Spleen (tissue), 11 donors: ENCODE data around the gene CPED1. TPM values are rescaled to one million over a fixed set of nuclear protein-coding genes. Genes with fewer than 3 reads are reported as not detected.

ENCODE experiments used
- DNase-seq: peaks from one replicate; pipeline ENCODE4 v3.0.0-alpha.2; 2020
- H3K27ac ChIP-seq, 8 donors: fragments of 200-600 bp; sonication (generic) in 7 of 8; 1 replicate in 4 of 8; 2 replicates in 4 of 8; pipeline versions ENCODE4 v1.5.0 to v1.8.0; 2016 to 2021; ENCODE audit warnings: inconsistent platforms in 4 of 8, mild to moderate bottlenecking in 4 of 8, moderate library complexity in 1 of 8
- H3K27me3 ChIP-seq, 7 donors: fragments of 200-600 bp; sonication (generic) in 6 of 7; replicated peaks in 1 of 7; 1 replicate in 4 of 7; 2 replicates in 3 of 7; pipeline versions ENCODE4 v1.5.0 to v1.8.0; 2016 to 2021; ENCODE audit warnings: inconsistent platforms in 3 of 7, mild to moderate bottlenecking in 1 of 7
- H3K36me3 ChIP-seq, 6 donors: fragments of 200-600 bp; sonication (generic) in 5 of 6; 1 replicate in 4 of 6; 2 replicates in 2 of 6; pipeline versions ENCODE4 v1.5.0 to v1.8.0; 2016 to 2021; ENCODE audit warnings: inconsistent platforms in 2 of 6
- H3K4me1 ChIP-seq, 6 donors: fragments of 200-600 bp; sonication (generic) in 5 of 6; 1 replicate in 3 of 6; 2 replicates in 3 of 6; pipeline versions ENCODE4 v1.5.0 to v1.8.0; 2016 to 2021; ENCODE audit warnings: inconsistent platforms in 3 of 6
- H3K4me3 ChIP-seq, 8 donors: fragments of 200-600 bp; sonication (generic) in 7 of 8; 1 replicate in 4 of 8; 2 replicates in 4 of 8; pipeline versions ENCODE4 v1.5.0 to v1.8.0; 2016 to 2021; ENCODE audit warnings: inconsistent platforms in 4 of 8, mild to moderate bottlenecking in 4 of 8, moderate library complexity in 2 of 8
- H3K9me3 ChIP-seq, 8 donors: fragments of 200-600 bp; sonication (generic) in 7 of 8; 1 replicate in 4 of 8; 2 replicates in 4 of 8; pipeline versions ENCODE4 v1.5.0 to v1.8.0; 2016 to 2021; ENCODE audit warnings: inconsistent platforms in 4 of 8
- POLR2A ChIP-seq, 3 donors: fragments of 450-650 bp; IDR thresholded peaks; one replicate each; pipeline ENCODE4 v1.5.1; 2017; ENCODE audit warnings: antibody characterized with exemption in 3 of 3, mild to moderate bottlenecking in 1 of 3
- POLR2AphosphoS5 ChIP-seq, 3 donors: sonication (generic); formaldehyde crosslinking; IDR thresholded peaks; one replicate each; pipeline ENCODE4 v1.5.1; 2017; ENCODE audit warnings: antibody characterized with exemption in 3 of 3
- WGBS, 5 donors: extraction: QIAGEN DNeasy Blood & Tissue Kit in 3 of 5; methylation state at CpG; one replicate each; pipeline versions ENCODE4 v1.1.5 to v1.1.7; 2013 to 2018; 5-methylcytosine and 5-hydroxymethylcytosine counted together
- intact Hi-C: fragments of 100-400 bp; cut with DNase I; formaldehyde crosslinking; loops from one replicate; pipeline ENCODE4 v1.15.0; 2023; ENCODE audit warnings: low total_unique reads
- polyA plus RNA-seq, 3 donors: library from polyadenylated mRNA; stranded (reverse); fragments of 200-250 nt; gene quantifications; one replicate each; pipeline ENCODE4 v1.2.1, GENCODE V29; 2013
- total RNA-seq, 7 donors: library from RNA; depleted of rRNA in 3 of 7; stranded (reverse); fragments of >200 nt in 3 of 7; fragmentation: NEBNext Ultra II Directional in 4 of 7; extraction: Animal tissue kit (Norgen Biotek cat#: 25700) in 4 of 7; gene quantifications; one replicate each; pipeline versions ENCODE4 v1.1.0 to v1.2.1, GENCODE V29; 2016 to 2021
- TF ChIP-seq, protein P1 (sequence below), 11 experiments: fragments of 200-600 bp in 7 of 11; fragments of 450-650 bp in 4 of 11; sonication (generic) in 4 of 11; IDR thresholded peaks in 8 of 11; conservative IDR thresholded peaks in 3 of 11; 1 replicate in 7 of 11; 2 replicates in 4 of 11; pipeline versions ENCODE4 v1.4.0 to v1.8.0; 2016 to 2021; ENCODE audit warnings: antibody characterized with exemption in 11 of 11, inconsistent platforms in 4 of 11, mild to moderate bottlenecking in 1 of 11
- donor health status: healthy with polysubstance abuse.
- donor health status: DM: no; HTN: no; CAD: no; lungs with moderate emphysema.
- donor health status: DM: no; HTN: no; CAD: no.
- donor health status: Bipolar disorder and iron deficiency.
- donor health status: healthy.
- donor health status: DM: no; HTN: no; CAD: no.
- donor health status: DM: yes; HTN: yes; CAD: no.

Gene CPED1
- total and polyA plus RNA-seq, 10 donors, result 1.5 to 81.6 (median 38.6) TPM

GRCh38 chr7:121169469-121169868 is 181.0 kb downstream of the CPED1 start:
- WGBS, 5 donors, result 79 to 88% (median 87%) methylated on average over 2 of the region's 2 CpGs
- intact Hi-C loops, result no loop called here
- Histone ChIP-seq H3K9me3 (no peaks in the 10 kb centered on the region), H3K4me1 (no peaks in the 10 kb centered on the region), H3K36me3 (no peaks in the 10 kb centered on the region), H3K4me3 (no peak overlapping the region), H3K27ac (no peak overlapping the region), H3K27me3 (no peaks in the 10 kb centered on the region)
- no peak for DNase-seq
- TF ChIP-seq POLR2AphosphoS5 (IDR thresholded peaks at IDR 0.05) (no peak), POLR2A (IDR thresholded peaks at IDR 0.05) (no peak)
- TF ChIP-seq, protein P1, sequence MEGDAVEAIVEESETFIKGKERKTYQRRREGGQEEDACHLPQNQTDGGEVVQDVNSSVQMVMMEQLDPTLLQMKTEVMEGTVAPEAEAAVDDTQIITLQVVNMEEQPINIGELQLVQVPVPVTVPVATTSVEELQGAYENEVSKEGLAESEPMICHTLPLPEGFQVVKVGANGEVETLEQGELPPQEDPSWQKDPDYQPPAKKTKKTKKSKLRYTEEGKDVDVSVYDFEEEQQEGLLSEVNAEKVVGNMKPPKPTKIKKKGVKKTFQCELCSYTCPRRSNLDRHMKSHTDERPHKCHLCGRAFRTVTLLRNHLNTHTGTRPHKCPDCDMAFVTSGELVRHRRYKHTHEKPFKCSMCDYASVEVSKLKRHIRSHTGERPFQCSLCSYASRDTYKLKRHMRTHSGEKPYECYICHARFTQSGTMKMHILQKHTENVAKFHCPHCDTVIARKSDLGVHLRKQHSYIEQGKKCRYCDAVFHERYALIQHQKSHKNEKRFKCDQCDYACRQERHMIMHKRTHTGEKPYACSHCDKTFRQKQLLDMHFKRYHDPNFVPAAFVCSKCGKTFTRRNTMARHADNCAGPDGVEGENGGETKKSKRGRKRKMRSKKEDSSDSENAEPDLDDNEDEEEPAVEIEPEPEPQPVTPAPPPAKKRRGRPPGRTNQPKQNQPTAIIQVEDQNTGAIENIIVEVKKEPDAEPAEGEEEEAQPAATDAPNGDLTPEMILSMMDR (IDR thresholded peaks at IDR 0.05 in 8 of 11, conservative IDR thresholded peaks at IDR 0.05 in 3 of 11), result no peak

DNA sequence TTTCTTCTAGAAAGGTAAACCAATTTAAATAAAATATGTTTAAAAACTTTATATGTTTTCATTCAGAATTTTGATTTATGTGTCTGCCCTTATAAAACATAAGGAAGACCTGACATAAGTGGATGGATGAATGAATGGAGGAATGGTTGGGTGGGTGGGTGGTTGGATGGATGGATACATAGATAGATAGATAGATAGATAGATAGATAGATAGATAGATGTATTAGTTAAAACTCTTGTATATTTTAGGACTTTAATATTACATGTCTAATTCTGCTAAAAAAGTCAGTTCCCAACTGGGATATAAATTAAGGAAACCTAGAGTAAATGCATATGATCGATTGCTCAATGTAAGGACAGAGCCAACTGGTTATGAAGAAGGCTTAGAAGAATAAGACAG is 184.0 kb downstream of the CPED1 start:
- Histone ChIP-seq H3K27ac (no peak overlapping the region), H3K4me3 (no peak overlapping the region), H3K9me3 (no peaks in the 10 kb centered on the region), H3K4me1 (peaks cover 0 to 8% (median 2%) of the 10 kb centered on the region in 6 donors), H3K27me3 (no peaks in the 10 kb centered on the region), H3K36me3 (no peaks in the 10 kb centered on the region)
- intact Hi-C loops, result no loop called here
- 88 to 96% (median 90%) methylated on average over 1 of the region's 1 CpG for WGBS, 5 donors
- TF ChIP-seq POLR2A (IDR thresholded peaks at IDR 0.05) (no peak), POLR2AphosphoS5 (IDR thresholded peaks at IDR 0.05) (no peak)
- TF ChIP-seq, protein P1 (IDR thresholded peaks at IDR 0.05 in 8 of 11, conservative IDR thresholded peaks at IDR 0.05 in 3 of 11), result no peak
- DNase-seq, result no peak

DNA sequence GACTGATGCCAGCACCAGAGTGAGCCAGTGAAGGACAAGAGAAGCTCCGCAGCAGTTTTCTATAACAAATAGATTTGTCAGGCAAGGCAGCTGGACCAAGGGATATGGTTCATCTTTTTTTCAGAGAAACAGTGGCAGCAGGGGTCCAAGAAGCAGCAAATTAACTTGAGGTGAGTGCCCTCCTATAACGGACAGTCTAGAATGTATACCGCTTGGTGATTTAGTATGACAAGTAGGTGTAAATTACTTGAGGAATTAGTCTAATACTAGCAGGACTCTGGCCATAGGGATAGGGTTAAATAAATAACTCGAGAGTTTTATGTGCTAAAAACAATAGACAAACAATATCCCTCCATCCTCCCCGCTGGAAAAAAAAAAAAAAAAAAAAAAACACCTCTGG is 187.3 kb downstream of the CPED1 start:
- H3K9me3 ChIP-seq, result no peaks in the 10 kb centered on the region
- TF ChIP-seq POLR2A (IDR thresholded peaks at IDR 0.05) (no peak), POLR2AphosphoS5 (IDR thresholded peaks at IDR 0.05) (no peak)
- TF ChIP-seq, protein P1 (IDR thresholded peaks at IDR 0.05 in 8 of 11, conservative IDR thresholded peaks at IDR 0.05 in 3 of 11), result no peak
- WGBS, 5 donors, result 84 to 94% (median 88%) methylated on average over 5 of the region's 5 CpGs
- H3K4me3 ChIP-seq, result no peak overlapping the region
- H3K4me1 ChIP-seq, result peaks cover 0 to 40% (median 21%) of the 10 kb centered on the region in 6 donors
- no peaks in the 10 kb centered on the region for H3K36me3 ChIP-seq
- intact Hi-C loops, result no loop called here
- no peak overlapping the region for H3K27ac ChIP-seq
- DNase-seq, result no peak
- H3K27me3 ChIP-seq, result no peaks in the 10 kb centered on the region

DNA sequence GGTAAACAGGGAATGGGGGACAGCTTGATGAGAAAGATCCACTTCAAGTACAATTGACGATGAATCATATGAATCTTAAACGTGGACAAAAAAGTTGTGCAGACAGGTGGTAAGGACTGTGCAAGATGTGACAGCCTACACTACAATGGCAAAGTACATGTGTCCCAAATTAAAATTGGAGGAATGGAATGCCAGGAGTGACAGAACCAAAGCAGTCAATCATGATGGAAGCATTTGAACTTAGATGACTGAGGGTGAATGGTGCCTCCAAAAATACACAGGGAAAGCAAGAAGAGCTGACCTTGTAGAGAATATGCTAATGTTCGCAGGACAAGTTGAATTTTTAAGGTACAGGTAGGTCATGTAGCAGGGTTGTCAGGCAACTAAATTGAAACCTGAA is 189.9 kb downstream of the CPED1 start:
- no peak for DNase-seq
- H3K27ac ChIP-seq, result peak overlapping the region in 7 of 8 donors; percentile 6 to 81 (median 72)
- H3K27me3 ChIP-seq, result no peaks in the 10 kb centered on the region
- H3K4me3 ChIP-seq, result peak overlapping the region in 1 of 8 donors; percentile 15
- H3K9me3 ChIP-seq, result no peaks in the 10 kb centered on the region
- H3K36me3 ChIP-seq, result no peaks in the 10 kb centered on the region
- TF ChIP-seq POLR2AphosphoS5 (IDR thresholded peaks at IDR 0.05), result no peak
- TF ChIP-seq, protein P1 (IDR thresholded peaks at IDR 0.05 in 8 of 11, conservative IDR thresholded peaks at IDR 0.05 in 3 of 11), result no peak
- no peak for TF ChIP-seq POLR2A (IDR thresholded peaks at IDR 0.05)
- H3K4me1 ChIP-seq, result peaks cover 0 to 66% (median 35%) of the 10 kb centered on the region in 6 donors
- intact Hi-C loops, result no loop called here
- WGBS, 5 donors, result 86 to 94% (median 90%) methylated on average over 3 of the region's 3 CpGs
